Stimulated activated naive CD8-positive, alpha-beta T cell treated with anti-CD3 and anti-CD28 coated beads, Interleukin-15, Interleukin-2, amounts not matched to agents 100 ng/mL and 50 ng/mL, for 24 hours (primary cell): ENCODE measurements around the gene HOXA6.

Experiments
- H3K27ac Mint-ChIP-seq: one replicate; pipeline ENCODE4 v1.8.0; 2021; ENCODE audit warnings: mild to moderate bottlenecking, mixed read lengths
- H3K27me3 Mint-ChIP-seq: one replicate; pipeline ENCODE4 v1.8.0; 2021; ENCODE audit warnings: mixed read lengths
- H3K36me3 Mint-ChIP-seq: one replicate; pipeline ENCODE4 v1.8.0; 2021; ENCODE audit warnings: low read depth, mixed read lengths
- H3K4me1 Mint-ChIP-seq: one replicate; pipeline ENCODE4 v1.8.0; 2021; ENCODE audit warnings: low read depth, mixed read lengths
- H3K4me3 Mint-ChIP-seq: one replicate; pipeline ENCODE4 v1.8.0; 2021; ENCODE audit warnings: mild to moderate bottlenecking, mixed read lengths
- H3K9me3 Mint-ChIP-seq: one replicate; pipeline ENCODE4 v1.8.0; 2021; ENCODE audit warnings: mixed read lengths

Gene HOXA6

GRCh38 chr7:27171637-27172314, 24.2 kb upstream of the HOXA6 start:
- Mint-ChIP-seq H3K27ac (peak overlapping the region; percentile 70), H3K36me3 (no peaks in the 10 kb centered on the region), H3K4me1 (peaks cover 33% of the 10 kb centered on the region), H3K4me3 (peak overlapping the region; percentile 59), H3K27me3 (peaks cover 73% of the 10 kb centered on the region), H3K9me3 (no peaks in the 10 kb centered on the region)

DNA sequence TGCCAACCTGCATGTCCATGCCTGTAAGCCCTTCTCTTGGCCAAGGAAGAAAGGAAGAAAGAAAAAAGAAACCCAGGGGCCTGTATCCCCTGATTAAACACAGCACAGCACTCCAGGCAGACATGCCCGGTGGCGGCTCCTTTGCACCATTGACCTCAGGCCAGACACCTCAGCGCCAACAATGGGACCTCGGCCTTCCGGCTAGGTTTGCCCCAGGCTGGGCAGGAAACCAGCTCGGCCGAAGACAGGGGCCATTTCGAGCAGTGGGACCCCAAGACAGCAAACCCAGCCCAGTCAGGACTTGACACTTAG, 23.7 kb upstream of the HOXA6 start:
- Mint-ChIP-seq H3K27me3 (peaks cover 73% of the 10 kb centered on the region), H3K27ac (no peak overlapping the region), H3K4me1 (peaks cover 33% of the 10 kb centered on the region), H3K4me3 (peak overlapping the region; percentile 5), H3K9me3 (no peaks in the 10 kb centered on the region), H3K36me3 (no peaks in the 10 kb centered on the region)

DNA sequence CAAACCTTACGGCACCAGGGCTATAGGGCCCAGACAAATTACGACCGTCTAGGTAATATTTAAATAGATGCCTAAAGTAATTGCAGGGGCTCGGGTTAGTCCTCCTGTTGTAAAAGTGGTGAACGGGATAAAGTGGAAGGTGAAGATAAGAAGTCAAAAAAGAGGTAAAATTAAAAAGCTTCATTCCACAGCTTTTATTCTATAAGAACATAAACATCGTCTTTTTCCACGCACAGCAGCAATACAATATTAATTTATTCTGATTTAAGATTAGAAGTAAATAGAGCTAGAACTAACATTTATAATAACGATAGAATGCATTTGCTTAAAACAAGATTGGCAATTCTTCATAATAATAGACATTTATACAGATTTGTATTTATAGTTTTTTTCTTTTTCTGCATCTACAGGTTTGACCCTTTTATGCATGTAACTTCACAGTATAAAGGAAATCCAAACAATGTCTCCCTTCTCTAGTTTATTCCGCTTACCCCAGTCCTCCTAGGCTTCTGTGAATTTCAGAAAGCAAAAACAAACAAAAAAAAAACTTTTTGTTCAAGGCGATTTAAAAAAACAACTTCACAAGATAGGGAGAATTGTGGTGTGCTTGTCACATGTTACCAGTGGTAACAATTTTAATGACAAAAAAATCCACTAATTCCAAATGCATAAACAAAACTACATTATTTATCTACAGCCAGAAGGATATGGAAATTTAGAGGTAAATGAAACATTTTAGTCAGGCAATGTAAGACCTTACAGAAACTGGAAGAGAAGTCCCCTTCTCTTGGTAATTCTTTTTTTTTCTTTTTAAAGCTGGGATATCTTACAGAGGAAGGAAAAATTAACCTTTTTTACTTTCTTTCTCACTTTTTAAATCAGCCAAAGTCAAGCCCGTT, 23.1 kb upstream of the HOXA6 start:
- Mint-ChIP-seq H3K9me3 (no peaks in the 10 kb centered on the region), H3K4me1 (peaks cover 37% of the 10 kb centered on the region), H3K36me3 (no peaks in the 10 kb centered on the region), H3K4me3 (peak overlapping the region; percentile 17), H3K27ac (no peak overlapping the region), H3K27me3 (peaks cover 71% of the 10 kb centered on the region)

- Mint-ChIP-seq H3K27ac (no peak overlapping the region), H3K27me3 (peaks cover 69% of the 10 kb centered on the region), H3K36me3 (no peaks in the 10 kb centered on the region), H3K4me3 (peak overlapping the region; percentile 17), H3K9me3 (no peaks in the 10 kb centered on the region), H3K4me1 (peaks cover 38% of the 10 kb centered on the region)
These were observed 22.3 kb upstream of the HOXA6 start for GRCh38 chr7:27169658-27170425.

- peaks cover 45% of the 10 kb centered on the region for H3K4me1 Mint-ChIP-seq
- H3K27me3 Mint-ChIP-seq = peaks cover 78% of the 10 kb centered on the region
These were observed 20.8 kb upstream of the HOXA6 start for GRCh38 chr7:27168265-27168947.

GRCh38 chr7:27167916-27168264, 20.3 kb upstream of the HOXA6 start:
- Mint-ChIP-seq H3K4me1 (peaks cover 45% of the 10 kb centered on the region), H3K36me3 (no peaks in the 10 kb centered on the region), H3K4me3 (peak overlapping the region; percentile 24), H3K9me3 (no peaks in the 10 kb centered on the region), H3K27ac (no peak overlapping the region), H3K27me3 (peaks cover 83% of the 10 kb centered on the region)

More at GRCh38 chr7:27168265-27168947, 20.8 kb upstream of the HOXA6 start:
- Mint-ChIP-seq H3K27ac (peak overlapping the region; percentile 65), H3K9me3 (no peaks in the 10 kb centered on the region), H3K4me3 (no peak overlapping the region), H3K36me3 (no peaks in the 10 kb centered on the region)

- H3K4me1 Mint-ChIP-seq = peaks cover 38% of the 10 kb centered on the region
- H3K27ac Mint-ChIP-seq = peak overlapping the region; percentile 78
- peaks cover 86% of the 10 kb centered on the region for H3K27me3 Mint-ChIP-seq
- peak overlapping the region; percentile 53 for H3K4me3 Mint-ChIP-seq
- H3K36me3 Mint-ChIP-seq = no peaks in the 10 kb centered on the region
- H3K9me3 Mint-ChIP-seq = no peaks in the 10 kb centered on the region
These were observed 19.2 kb upstream of the HOXA6 start for GRCh38 chr7:27166531-27167505.

DNA sequence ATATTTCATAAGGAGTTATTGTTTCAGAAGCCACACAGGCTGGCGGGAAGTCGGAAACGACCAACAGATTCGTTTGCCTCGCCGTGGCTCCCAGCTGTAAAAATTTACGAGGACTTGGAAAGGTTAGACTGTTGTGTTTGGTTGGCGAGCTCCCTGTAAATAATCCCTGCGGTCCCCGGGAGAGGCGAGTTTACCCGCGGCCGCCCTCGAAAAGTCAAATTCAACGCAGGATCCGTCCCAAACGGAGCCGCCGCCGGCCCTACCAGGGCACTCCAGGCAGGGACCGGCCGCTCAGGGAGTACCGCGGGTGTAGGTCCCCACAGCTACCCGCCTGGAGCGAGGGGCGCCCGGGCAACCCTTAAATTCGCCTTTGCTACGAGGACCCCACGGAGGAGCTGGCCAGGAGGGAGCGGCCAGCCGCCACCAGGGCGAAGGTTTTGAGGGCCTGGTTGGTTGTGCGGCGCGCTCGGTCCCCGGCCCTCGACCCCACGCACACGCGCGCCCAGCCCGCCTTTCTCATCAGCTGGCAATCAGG, 18.5 kb upstream of the HOXA6 start:
- Mint-ChIP-seq H3K9me3 (no peaks in the 10 kb centered on the region), H3K27me3 (peaks cover 80% of the 10 kb centered on the region), H3K27ac (peak overlapping the region; percentile 77), H3K4me3 (peak overlapping the region; percentile 70), H3K4me1 (peaks cover 34% of the 10 kb centered on the region), H3K36me3 (no peaks in the 10 kb centered on the region)

- no peaks in the 10 kb centered on the region for H3K9me3 Mint-ChIP-seq
- no peaks in the 10 kb centered on the region for H3K36me3 Mint-ChIP-seq
- H3K4me1 Mint-ChIP-seq = peaks cover 37% of the 10 kb centered on the region
- H3K27ac Mint-ChIP-seq = peak within 1 kb of the TSS; percentile 77
- H3K4me3 Mint-ChIP-seq = peak within 1 kb of the TSS; percentile 70
- H3K27me3 Mint-ChIP-seq = peaks cover 75% of the 10 kb centered on the region
These were observed 17.8 kb upstream of the HOXA6 start, which contains the start of gene HOXA9 for GRCh38 chr7:27165089-27165995. Gene HOXA9 (minus strand): TSS chr7:27165537. CDS start chr7:27165457, 80 bp downstream.

- Mint-ChIP-seq H3K9me3 (no peaks in the 10 kb centered on the region), H3K36me3 (no peaks in the 10 kb centered on the region), H3K4me1 (peaks cover 41% of the 10 kb centered on the region), H3K4me3 (peak overlapping the region; percentile 35), H3K27ac (no peak overlapping the region), H3K27me3 (peaks cover 77% of the 10 kb centered on the region)
These were observed 17.0 kb upstream of the HOXA6 start for GRCh38 chr7:27164367-27165088.

DNA sequence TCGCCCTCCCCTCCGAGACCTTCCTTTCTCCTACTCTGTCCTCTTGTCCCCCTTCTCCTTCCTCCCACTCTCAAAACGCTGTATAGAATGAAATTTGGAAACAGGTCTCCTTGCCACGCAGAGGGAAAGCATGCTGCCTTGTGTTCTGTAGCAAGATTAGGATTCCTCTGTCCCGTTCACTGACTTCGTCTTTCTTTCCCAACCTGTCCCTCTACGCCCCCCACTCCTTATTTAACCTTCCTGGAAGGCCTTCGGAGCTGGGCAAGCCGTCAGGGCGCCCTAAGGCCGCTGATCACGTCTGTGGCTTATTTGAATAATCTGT, 16.4 kb upstream of the HOXA6 start:
- H3K4me3 Mint-ChIP-seq = peak overlapping the region; percentile 35
- H3K9me3 Mint-ChIP-seq = no peaks in the 10 kb centered on the region
- H3K4me1 Mint-ChIP-seq = peaks cover 41% of the 10 kb centered on the region
- H3K27ac Mint-ChIP-seq = peak overlapping the region; percentile 51
- peaks cover 81% of the 10 kb centered on the region for H3K27me3 Mint-ChIP-seq
- H3K36me3 Mint-ChIP-seq = no peaks in the 10 kb centered on the region

DNA sequence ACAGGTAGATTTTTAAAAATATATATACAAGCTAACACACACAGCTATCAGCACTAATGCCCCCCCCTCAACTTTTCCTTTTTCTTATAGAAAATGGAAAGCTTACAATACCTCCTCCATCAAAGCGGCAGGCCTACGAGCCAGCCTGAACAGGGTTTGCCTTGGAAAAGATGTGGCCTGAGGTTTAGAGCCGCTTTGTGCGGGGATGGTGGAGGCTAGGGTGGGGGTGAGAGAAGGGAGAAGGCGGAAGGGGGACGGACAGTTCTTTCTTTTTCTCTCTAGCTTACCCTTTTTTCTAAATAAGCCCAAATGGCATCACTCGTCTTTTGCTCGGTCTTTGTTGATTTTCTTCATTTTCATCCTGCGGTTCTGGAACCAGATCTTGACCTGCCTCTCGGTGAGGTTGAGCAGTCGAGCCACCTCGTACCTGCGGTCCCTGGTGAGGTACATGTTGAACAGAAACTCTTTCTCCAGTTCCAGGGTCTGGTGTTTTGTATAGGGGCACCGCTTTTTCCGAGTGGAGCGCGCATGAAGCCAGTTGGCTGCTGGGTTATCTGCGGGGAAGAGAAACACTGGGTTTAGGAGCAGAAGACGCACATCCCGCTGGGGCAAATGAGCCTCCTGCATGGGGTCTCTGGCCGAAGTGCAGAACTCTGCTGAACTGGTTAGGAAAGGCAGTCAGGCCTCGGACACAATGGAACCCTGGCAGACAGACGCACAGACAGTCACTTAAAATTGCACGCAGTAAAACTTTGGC, 15.9 kb upstream of the HOXA6 start:
- Mint-ChIP-seq H3K27me3 (peaks cover 81% of the 10 kb centered on the region), H3K27ac (peak overlapping the region; percentile 51), H3K36me3 (no peaks in the 10 kb centered on the region), H3K4me1 (peaks cover 41% of the 10 kb centered on the region), H3K9me3 (no peaks in the 10 kb centered on the region), H3K4me3 (peak overlapping the region; percentile 35)
